Subcutaneous preadipocyte (primary cell): ENCODE results near the gene LRRN1. TPM values are rescaled to one million over a fixed set of nuclear protein-coding genes. Genes with fewer than 3 reads are reported as not detected.

Experiments
- total RNA-seq: library from RNA; depleted of rRNA; stranded (reverse); fragments of >200 nt; gene quantifications from 2 replicates; pipeline ENCODE4 v1.2.3, GENCODE V29; 2012

The LRRN1 gene
- total RNA-seq: not detected in 2 replicates

GRCh38 chr3:3799173-3800079 is at the start of gene LRRN1:
Gene LRRN1 (plus strand): TSS chr3:3799431. CDS start chr3:3844642, 45,211 bp downstream.

